C4-2B (cell line): ENCODE data around the gene CEP72.

ENCODE experiments used
- ZFX ChIP-seq: fragments of 450-650 bp; IDR thresholded peaks from 2 replicates; pipeline ENCODE4 v1.6.1; 2017
- TF ChIP-seq, protein P1 (sequence below): fragments of 450-650 bp; conservative IDR thresholded peaks from 2 replicates; pipeline ENCODE4 v1.5.1; 2017; ENCODE audit warnings: mild to moderate bottlenecking

DNA sequence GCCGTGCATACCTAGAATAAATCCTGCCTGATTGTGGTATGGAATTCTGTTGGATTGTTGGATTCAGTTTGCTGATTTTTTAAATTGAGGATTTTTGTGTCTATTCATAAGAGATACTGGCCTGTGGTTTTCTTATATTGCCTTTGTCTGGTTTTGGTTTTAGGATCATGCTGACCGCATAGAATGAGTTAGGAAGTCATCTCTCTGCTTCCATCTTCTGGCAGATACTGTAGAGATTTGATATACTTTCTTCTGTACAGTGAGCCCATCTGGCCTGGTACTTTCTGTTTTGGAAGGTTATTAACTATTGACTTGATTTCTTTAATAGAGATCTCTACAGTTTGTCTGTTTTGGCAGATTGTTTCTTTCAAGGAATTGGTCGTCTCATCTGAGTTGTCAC, 14.7 kb downstream of the CEP72 start:
- TF ChIP-seq, protein P1, sequence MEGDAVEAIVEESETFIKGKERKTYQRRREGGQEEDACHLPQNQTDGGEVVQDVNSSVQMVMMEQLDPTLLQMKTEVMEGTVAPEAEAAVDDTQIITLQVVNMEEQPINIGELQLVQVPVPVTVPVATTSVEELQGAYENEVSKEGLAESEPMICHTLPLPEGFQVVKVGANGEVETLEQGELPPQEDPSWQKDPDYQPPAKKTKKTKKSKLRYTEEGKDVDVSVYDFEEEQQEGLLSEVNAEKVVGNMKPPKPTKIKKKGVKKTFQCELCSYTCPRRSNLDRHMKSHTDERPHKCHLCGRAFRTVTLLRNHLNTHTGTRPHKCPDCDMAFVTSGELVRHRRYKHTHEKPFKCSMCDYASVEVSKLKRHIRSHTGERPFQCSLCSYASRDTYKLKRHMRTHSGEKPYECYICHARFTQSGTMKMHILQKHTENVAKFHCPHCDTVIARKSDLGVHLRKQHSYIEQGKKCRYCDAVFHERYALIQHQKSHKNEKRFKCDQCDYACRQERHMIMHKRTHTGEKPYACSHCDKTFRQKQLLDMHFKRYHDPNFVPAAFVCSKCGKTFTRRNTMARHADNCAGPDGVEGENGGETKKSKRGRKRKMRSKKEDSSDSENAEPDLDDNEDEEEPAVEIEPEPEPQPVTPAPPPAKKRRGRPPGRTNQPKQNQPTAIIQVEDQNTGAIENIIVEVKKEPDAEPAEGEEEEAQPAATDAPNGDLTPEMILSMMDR: no peak
- no peak for TF ChIP-seq ZFX
